Measurements from ENCODE around the gene ENOX2.

GRCh38 chrX:130834830-130835229, 68.2 kb downstream of the ENOX2 start:
- TF ChIP-seq CTCF (IDR thresholded peaks at IDR 0.05) (no peak), POLR2A (IDR thresholded peaks at IDR 0.05) (no peak)

Data from stomach (tissue), 4 donors.